Left lung (tissue), 10 donors: ENCODE results near the gene SUV39H2. TPM values are rescaled to one million over a fixed set of nuclear protein-coding genes. Genes with fewer than 3 reads are reported as not detected.
"Not testable (repeated sequence)": the region's sequence is repeated elsewhere in the genome, so short reads cannot be mapped to it uniquely, and the experiment has no call there.

Source experiments
- ATAC-seq: fragments of 200-7000 bp; cut with Tn5 transposase; one replicate; pipeline ENCODE4 v1.9.1; 2020; ENCODE audit warnings: moderate library complexity
- DNase-seq, 4 donors: peaks; one replicate each; pipeline ENCODE4 v3.0.0-alpha.2; 2013 to 2020
- H3K27ac ChIP-seq, 2 donors: fragments of 200-600 bp; sonication (generic) in 1 of 2; one replicate each; pipeline versions ENCODE4 v1.5.0 to v1.8.0; 2020 to 2021
- H3K27me3 ChIP-seq, 2 donors: fragments of 200-600 bp; sonication (generic) in 1 of 2; one replicate each; pipeline versions ENCODE4 v1.5.0 to v1.8.0; 2020 to 2021
- H3K36me3 ChIP-seq, 2 donors: fragments of 200-600 bp; sonication (generic) in 1 of 2; one replicate each; pipeline versions ENCODE4 v1.5.0 to v1.8.0; 2020 to 2021
- H3K4me1 ChIP-seq, 2 donors: fragments of 200-600 bp; one replicate each; pipeline ENCODE4 v1.8.0; 2021
- H3K4me3 ChIP-seq, 2 donors: fragments of 200-600 bp; sonication (generic) in 1 of 2; one replicate each; pipeline versions ENCODE4 v1.5.0 to v1.8.0; 2020 to 2021; ENCODE audit warnings: mild to moderate bottlenecking in 1 of 2
- H3K9me3 ChIP-seq, 2 donors: fragments of 200-600 bp; sonication (generic) in 1 of 2; one replicate each; pipeline versions ENCODE4 v1.5.0 to v1.8.0; 2020 to 2021
- CTCF ChIP-seq, 2 donors: fragments of 200-600 bp; sonication (generic) in 1 of 2; IDR thresholded peaks; one replicate each; pipeline versions ENCODE4 v1.5.0 to v1.8.0; 2021; ENCODE audit warnings: antibody characterized with exemption in 2 of 2
- intact Hi-C, 2 donors: fragments of 100-400 bp; cut with DNase I; formaldehyde crosslinking; loops; one replicate each; pipeline versions ENCODE4 v1.11.2 to v1.14.2; 2022
- polyA plus RNA-seq, 6 donors: library from polyadenylated mRNA; unstranded; fragments of 120-200 nt; gene quantifications; one replicate each; pipeline ENCODE4 v1.2.1, GENCODE V29; 2013; ENCODE audit not compliant: insufficient read length in 6 of 6
- total RNA-seq, 2 donors: library from RNA; stranded (reverse); fragmentation: NEBNext Ultra II Directional; extraction: Animal tissue kit (Norgen Biotek cat#: 25700); gene quantifications; one replicate each; pipeline ENCODE4 v1.2.1, GENCODE V29; 2021
- donor health status: DM: no; HTN: yes; CAD: no.
- donor health status: DM: no; HTN: no; CAD: no.

Gene SUV39H2
- total and polyA plus RNA-seq, 8 donors: 10.1 to 18.5 (median 16.6) TPM

- no peak for ATAC-seq
Measured at GRCh38 chr10:14905890-14906289, 27.2 kb downstream of the SUV39H2 start.

GRCh38 chr10:14906765-14907164 lies 28.1 kb downstream of the SUV39H2 start:
- peaks cover 0 to 67% of the 10 kb centered on the region in 2 donors for H3K36me3 ChIP-seq
- DNase-seq (no peak), ATAC-seq (no peak)
- H3K9me3 ChIP-seq: no peaks in the 10 kb centered on the region
- no peak overlapping the region for H3K4me3 ChIP-seq
- intact Hi-C loops: no loop called here
- TF ChIP-seq CTCF (IDR thresholded peaks at IDR 0.05): no peak
- no peaks in the 10 kb centered on the region for H3K27me3 ChIP-seq
- no peak overlapping the region for H3K27ac ChIP-seq
- no peaks in the 10 kb centered on the region for H3K4me1 ChIP-seq

More at GRCh38 chr10:14905890-14906289, 27.2 kb downstream of the SUV39H2 start:
- TF ChIP-seq CTCF (IDR thresholded peaks at IDR 0.05): no peak
- no peak overlapping the region for H3K4me3 ChIP-seq
- H3K9me3 ChIP-seq: no peaks in the 10 kb centered on the region
- intact Hi-C loops: no loop called here
- no peak for DNase-seq
- no peaks in the 10 kb centered on the region for H3K27me3 ChIP-seq
- no peaks in the 10 kb centered on the region for H3K4me1 ChIP-seq
- H3K36me3 ChIP-seq: peaks cover 0 to 58% of the 10 kb centered on the region in 2 donors
- H3K27ac ChIP-seq: no peak overlapping the region

- H3K4me3 ChIP-seq, ATAC-seq, intact Hi-C loops, H3K4me1 ChIP-seq, H3K27ac ChIP-seq, H3K27me3 ChIP-seq, H3K9me3 ChIP-seq, DNase-seq: not testable (repeated sequence)
- H3K36me3 ChIP-seq: peaks cover 0 to 75% of the 10 kb centered on the region in 2 donors
Measured at GRCh38 chr10:14907591-14907990, 28.9 kb downstream of the SUV39H2 start.

GRCh38 chr10:14909101-14909500 lies 30.4 kb downstream of the SUV39H2 start:
- Histone ChIP-seq H3K27me3 (no peaks in the 10 kb centered on the region), H3K36me3 (peaks cover 0 to 90% of the 10 kb centered on the region in 2 donors), H3K4me3 (no peak overlapping the region), H3K27ac (no peak overlapping the region), H3K9me3 (no peaks in the 10 kb centered on the region), H3K4me1 (no peaks in the 10 kb centered on the region)
- ATAC-seq (no peak), DNase-seq (no peak)
- no peak for TF ChIP-seq CTCF (IDR thresholded peaks at IDR 0.05)
- intact Hi-C loops: no loop called here

GRCh38 chr10:14910953-14911352 lies 32.3 kb downstream of the SUV39H2 start:
- H3K27ac ChIP-seq: no peak overlapping the region
- H3K4me1 ChIP-seq: no peaks in the 10 kb centered on the region
- H3K27me3 ChIP-seq: no peaks in the 10 kb centered on the region
- no peak for ATAC-seq
- TF ChIP-seq CTCF (IDR thresholded peaks at IDR 0.05): no peak
- no peak for DNase-seq
- peaks cover 0 to 91% of the 10 kb centered on the region in 2 donors for H3K36me3 ChIP-seq
- H3K9me3 ChIP-seq: peaks cover 0 to 2% of the 10 kb centered on the region in 2 donors
- no peak overlapping the region for H3K4me3 ChIP-seq
- intact Hi-C loops: no loop called here

GRCh38 chr10:14911801-14912200 lies 33.1 kb downstream of the SUV39H2 start:
- Histone ChIP-seq H3K9me3 (peaks cover 0 to 10% of the 10 kb centered on the region in 2 donors), H3K27ac (no peak overlapping the region), H3K4me1 (no peaks in the 10 kb centered on the region), H3K27me3 (no peaks in the 10 kb centered on the region), H3K4me3 (no peak overlapping the region), H3K36me3 (peaks cover 0 to 91% of the 10 kb centered on the region in 2 donors)
- no peak for ATAC-seq
- TF ChIP-seq CTCF (IDR thresholded peaks at IDR 0.05): no peak
- intact Hi-C loops: no loop called here
- DNase-seq: no peak
